Thyroid gland (tissue), 4 donors: Measurements from ENCODE around the gene TAF1B. TPM values are rescaled to one million over a fixed set of nuclear protein-coding genes. Genes with fewer than 3 reads are reported as not detected.
A peak's percentile ranks its signal among the peaks of the same experiment; 100 is the strongest.
"Not testable (repeated sequence)": the region's sequence is repeated elsewhere in the genome, so short reads cannot be mapped to it uniquely, and the experiment has no call there.

Source experiments
- DNase-seq, 2 donors: peaks; one replicate each; pipeline ENCODE4 v3.0.0-alpha.2; 2019
- H3K27ac ChIP-seq, 3 donors: fragments of 200-600 bp; sonication (generic); 1 replicate in 2 of 3; 2 replicates in 1 of 3; pipeline ENCODE4 v1.5.1; 2016 to 2019; ENCODE audit warnings: mild to moderate bottlenecking in 1 of 3, moderate library complexity in 1 of 3
- H3K27me3 ChIP-seq: fragments of 200-600 bp; sonication (generic); one replicate; pipeline ENCODE4 v1.5.1; 2019
- H3K36me3 ChIP-seq, 2 donors: fragments of 200-600 bp; sonication (generic); one replicate each; pipeline ENCODE4 v1.5.1; 2016 to 2019
- H3K4me1 ChIP-seq, 2 donors: fragments of 200-600 bp; sonication (generic); one replicate each; pipeline ENCODE4 v1.5.1; 2017 to 2019
- H3K4me3 ChIP-seq, 3 donors: fragments of 200-600 bp; sonication (generic); replicated peaks in 1 of 3; 1 replicate in 2 of 3; 2 replicates in 1 of 3; pipeline ENCODE4 v1.5.1; 2016; ENCODE audit warnings: mild to moderate bottlenecking in 1 of 3
- H3K9me3 ChIP-seq: fragments of 200-600 bp; sonication (generic); one replicate; pipeline ENCODE4 v1.5.1; 2017
- CTCF ChIP-seq, 6 experiments: fragments of 200-600 bp in 3 of 6; fragments of 450-650 bp in 3 of 6; sonication (generic) in 3 of 6; IDR thresholded peaks; one replicate each; pipeline ENCODE4 v1.5.1; 2016 to 2019; ENCODE audit warnings: antibody characterized with exemption in 6 of 6, mild to moderate bottlenecking in 2 of 6, inconsistent platforms in 1 of 6, moderate library complexity in 1 of 6
- POLR2A ChIP-seq, 2 donors: fragments of 450-650 bp; IDR thresholded peaks; one replicate each; pipeline ENCODE4 v1.6.1; 2017; ENCODE audit warnings: antibody characterized with exemption in 2 of 2, mild to moderate bottlenecking in 2 of 2, moderate library complexity in 1 of 2
- WGBS, 2 donors: methylation state at CpG; one replicate each; pipeline ENCODE4 v1.1.5; 2017; 5-methylcytosine and 5-hydroxymethylcytosine counted together
- intact Hi-C: fragments of 100-400 bp; cut with DNase I; formaldehyde crosslinking; loops from one replicate; pipeline ENCODE4 v1.15.1; 2023
- total RNA-seq, 4 donors: library from RNA; depleted of rRNA; stranded (reverse); fragments of >200 nt; gene quantifications; one replicate each; pipeline ENCODE4 v1.2.3, GENCODE V29; 2016

Gene TAF1B
- total RNA-seq, 4 donors from 2014 or later = 18.6 to 33.9 (median 25.8) TPM

GRCh38 chr2:9858730-9859068 is 15.4 kb downstream of the TAF1B start:
- no peak for TF ChIP-seq POLR2A (IDR thresholded peaks at IDR 0.05)
- no peak for TF ChIP-seq CTCF (IDR thresholded peaks at IDR 0.05)
- intact Hi-C loops = no loop called here
- Histone ChIP-seq H3K36me3 (peaks cover 16 to 18% of the 10 kb centered on the region in 2 donors), H3K27me3 (no peaks in the 10 kb centered on the region), H3K27ac (no peak overlapping the region), H3K4me1 (no peaks in the 10 kb centered on the region), H3K4me3 (no peak overlapping the region), H3K9me3 (no peaks in the 10 kb centered on the region)
- WGBS, 2 donors = 92 to 99% methylated on average over 5 of the region's 5 CpGs
- no peak for DNase-seq

GRCh38 chr2:9860922-9861580 is 17.8 kb downstream of the TAF1B start:
- H3K36me3 ChIP-seq = peaks cover 8 to 11% of the 10 kb centered on the region in 2 donors
- WGBS, 2 donors = 97 to 98% methylated on average over 16 to 21 of the region's 21 CpGs
- H3K4me3 ChIP-seq, intact Hi-C loops, H3K4me1 ChIP-seq, H3K9me3 ChIP-seq, DNase-seq, H3K27me3 ChIP-seq, H3K27ac ChIP-seq: not testable (repeated sequence)

GRCh38 chr2:9867881-9868280 is 24.6 kb downstream of the TAF1B start:
- H3K27ac ChIP-seq = no peak overlapping the region
- H3K4me1 ChIP-seq = no peaks in the 10 kb centered on the region
- no peaks in the 10 kb centered on the region for H3K9me3 ChIP-seq
- H3K4me3 ChIP-seq = no peak overlapping the region
- intact Hi-C loops = no loop called here
- 65 to 77% methylated on average over 6 of the region's 6 CpGs for WGBS, 2 donors
- peaks cover 4 to 9% of the 10 kb centered on the region in 2 donors for H3K36me3 ChIP-seq
- peak; percentile 6 to 16 for DNase-seq
- H3K27me3 ChIP-seq = no peaks in the 10 kb centered on the region
- TF ChIP-seq CTCF (IDR thresholded peaks at IDR 0.05) = no peak
- TF ChIP-seq POLR2A (IDR thresholded peaks at IDR 0.05) = no peak

GRCh38 chr2:9873337-9873736 is 30.1 kb downstream of the TAF1B start:
- DNase-seq = no peak
- WGBS, 2 donors = 100% methylated on average over 1 of the region's 1 CpG
- Histone ChIP-seq H3K9me3 (no peaks in the 10 kb centered on the region), H3K4me1 (no peaks in the 10 kb centered on the region), H3K27ac (no peak overlapping the region), H3K36me3 (peaks cover 4 to 24% of the 10 kb centered on the region in 2 donors), H3K27me3 (no peaks in the 10 kb centered on the region), H3K4me3 (no peak overlapping the region)
- no peak for TF ChIP-seq POLR2A (IDR thresholded peaks at IDR 0.05)
- TF ChIP-seq CTCF (IDR thresholded peaks at IDR 0.05) = no peak
- intact Hi-C loops = no loop called here

- intact Hi-C loops = no loop called here
- WGBS, 2 donors = 69 to 71% methylated on average over 2 of the region's 2 CpGs
- H3K4me3 ChIP-seq = no peak overlapping the region
- no peak for DNase-seq
- H3K4me1 ChIP-seq = no peaks in the 10 kb centered on the region
- H3K9me3 ChIP-seq = no peaks in the 10 kb centered on the region
- H3K27me3 ChIP-seq = no peaks in the 10 kb centered on the region
- H3K36me3 ChIP-seq = peaks cover 0 to 16% of the 10 kb centered on the region in 2 donors
- TF ChIP-seq POLR2A (IDR thresholded peaks at IDR 0.05) (no peak), CTCF (IDR thresholded peaks at IDR 0.05) (no peak)
- H3K27ac ChIP-seq = no peak overlapping the region
Measured at GRCh38 chr2:9877026-9877425, 33.8 kb downstream of the TAF1B start.
